ENCODE results near the gene BTN3A1.

GRCh38 chr6:26454631-26455030 lies 52.6 kb downstream of the BTN3A1 start:
- no peak for TF ChIP-seq SUZ12 (IDR thresholded peaks at IDR 0.05; ENCODE audit: extremely low read depth, insufficient read depth, insufficient read length)
- no peak for TF ChIP-seq ZNF274 (IDR thresholded peaks at IDR 0.05; ENCODE audit: low read depth, low read length)
- no peak for TF ChIP-seq YY1 (IDR thresholded peaks at IDR 0.05; ENCODE audit: insufficient read depth, insufficient read length)

Data from NT2/D1 (cell line).